Thyroid gland (tissue), 4 donors: ENCODE measurements around the gene TNFAIP8.

Experiments
- POLR2A ChIP-seq, 2 donors: fragments of 450-650 bp; IDR thresholded peaks; one replicate each; pipeline ENCODE4 v1.6.1; 2017; ENCODE audit warnings: antibody characterized with exemption in 2 of 2, mild to moderate bottlenecking in 2 of 2, moderate library complexity in 1 of 2
- TF ChIP-seq, protein P1 (sequence below), 6 experiments: fragments of 200-600 bp in 3 of 6; fragments of 450-650 bp in 3 of 6; sonication (generic) in 3 of 6; IDR thresholded peaks; one replicate each; pipeline ENCODE4 v1.5.1; 2016 to 2019; ENCODE audit warnings: antibody characterized with exemption in 6 of 6, mild to moderate bottlenecking in 2 of 6, inconsistent platforms in 1 of 6, moderate library complexity in 1 of 6

DNA sequence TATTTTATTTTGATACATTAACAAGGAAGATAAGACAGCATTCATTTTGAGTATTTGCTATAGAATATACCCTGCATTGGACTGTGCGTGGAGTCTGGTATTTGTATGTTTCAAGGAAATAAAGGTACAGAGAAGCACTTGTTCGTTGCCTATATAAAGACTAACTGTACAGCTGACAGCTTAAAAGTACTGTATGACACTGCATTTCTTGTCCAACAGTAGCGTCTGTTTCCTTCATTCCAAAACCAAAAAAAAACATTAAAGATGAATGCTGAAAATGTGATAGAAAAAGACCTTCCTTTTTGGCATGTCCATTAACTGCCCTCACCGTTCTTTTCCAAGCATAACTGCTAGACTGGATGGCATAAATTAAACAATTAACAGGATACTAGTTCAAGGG, 15.3 kb downstream of the TNFAIP8 start:
- TF ChIP-seq, protein P1, sequence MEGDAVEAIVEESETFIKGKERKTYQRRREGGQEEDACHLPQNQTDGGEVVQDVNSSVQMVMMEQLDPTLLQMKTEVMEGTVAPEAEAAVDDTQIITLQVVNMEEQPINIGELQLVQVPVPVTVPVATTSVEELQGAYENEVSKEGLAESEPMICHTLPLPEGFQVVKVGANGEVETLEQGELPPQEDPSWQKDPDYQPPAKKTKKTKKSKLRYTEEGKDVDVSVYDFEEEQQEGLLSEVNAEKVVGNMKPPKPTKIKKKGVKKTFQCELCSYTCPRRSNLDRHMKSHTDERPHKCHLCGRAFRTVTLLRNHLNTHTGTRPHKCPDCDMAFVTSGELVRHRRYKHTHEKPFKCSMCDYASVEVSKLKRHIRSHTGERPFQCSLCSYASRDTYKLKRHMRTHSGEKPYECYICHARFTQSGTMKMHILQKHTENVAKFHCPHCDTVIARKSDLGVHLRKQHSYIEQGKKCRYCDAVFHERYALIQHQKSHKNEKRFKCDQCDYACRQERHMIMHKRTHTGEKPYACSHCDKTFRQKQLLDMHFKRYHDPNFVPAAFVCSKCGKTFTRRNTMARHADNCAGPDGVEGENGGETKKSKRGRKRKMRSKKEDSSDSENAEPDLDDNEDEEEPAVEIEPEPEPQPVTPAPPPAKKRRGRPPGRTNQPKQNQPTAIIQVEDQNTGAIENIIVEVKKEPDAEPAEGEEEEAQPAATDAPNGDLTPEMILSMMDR (IDR thresholded peaks at IDR 0.05) = no peak
- no peak for TF ChIP-seq POLR2A (IDR thresholded peaks at IDR 0.05)
